Measurements from ENCODE around the gene DEK.

DNA sequence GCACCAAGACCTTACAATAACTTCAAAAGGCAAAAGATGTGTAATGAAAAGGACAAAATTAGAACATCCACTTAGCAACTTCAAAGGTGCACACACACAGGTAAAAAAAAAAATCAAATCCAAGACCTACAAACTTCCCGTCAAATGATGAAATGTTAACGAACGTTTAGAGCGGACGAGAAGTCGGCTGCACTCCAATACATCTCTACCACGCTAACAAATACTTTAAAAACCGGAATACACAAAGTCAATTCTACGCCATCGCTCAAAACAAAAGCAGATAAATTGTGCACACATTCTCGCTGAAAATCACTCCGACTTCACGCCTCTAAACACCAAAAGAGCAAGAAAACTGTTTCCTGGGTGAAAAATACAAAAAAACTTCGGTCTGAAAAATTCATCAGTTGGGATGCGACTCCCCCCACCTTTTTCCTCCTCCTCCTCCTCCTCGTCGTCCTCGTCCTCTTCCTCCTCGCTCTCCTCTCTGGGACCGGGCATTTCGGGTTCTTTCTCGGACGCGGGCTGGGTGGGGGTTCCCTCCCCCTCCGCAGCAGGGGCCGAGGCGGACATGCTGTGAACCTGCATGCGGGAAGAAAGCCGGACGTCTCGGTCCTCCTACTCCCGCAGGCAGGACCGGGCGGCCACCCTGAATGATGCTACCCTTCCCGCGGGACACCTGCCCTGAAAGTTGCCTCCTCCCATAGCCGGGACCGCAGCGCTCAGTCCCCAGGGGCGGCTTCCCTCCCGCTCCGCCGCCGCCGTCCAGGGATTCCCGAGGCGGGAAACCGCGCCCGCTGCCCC lies 712 bp downstream of the DEK start:
- TF ChIP-seq, protein P1, sequence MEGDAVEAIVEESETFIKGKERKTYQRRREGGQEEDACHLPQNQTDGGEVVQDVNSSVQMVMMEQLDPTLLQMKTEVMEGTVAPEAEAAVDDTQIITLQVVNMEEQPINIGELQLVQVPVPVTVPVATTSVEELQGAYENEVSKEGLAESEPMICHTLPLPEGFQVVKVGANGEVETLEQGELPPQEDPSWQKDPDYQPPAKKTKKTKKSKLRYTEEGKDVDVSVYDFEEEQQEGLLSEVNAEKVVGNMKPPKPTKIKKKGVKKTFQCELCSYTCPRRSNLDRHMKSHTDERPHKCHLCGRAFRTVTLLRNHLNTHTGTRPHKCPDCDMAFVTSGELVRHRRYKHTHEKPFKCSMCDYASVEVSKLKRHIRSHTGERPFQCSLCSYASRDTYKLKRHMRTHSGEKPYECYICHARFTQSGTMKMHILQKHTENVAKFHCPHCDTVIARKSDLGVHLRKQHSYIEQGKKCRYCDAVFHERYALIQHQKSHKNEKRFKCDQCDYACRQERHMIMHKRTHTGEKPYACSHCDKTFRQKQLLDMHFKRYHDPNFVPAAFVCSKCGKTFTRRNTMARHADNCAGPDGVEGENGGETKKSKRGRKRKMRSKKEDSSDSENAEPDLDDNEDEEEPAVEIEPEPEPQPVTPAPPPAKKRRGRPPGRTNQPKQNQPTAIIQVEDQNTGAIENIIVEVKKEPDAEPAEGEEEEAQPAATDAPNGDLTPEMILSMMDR (IDR thresholded peaks at IDR 0.05) = no peak
- no peak for TF ChIP-seq POLR2A (IDR thresholded peaks at IDR 0.05)
